A673 (cell line): Measurements from ENCODE around the gene EIF2AK3.

Experiments
- CTCF ChIP-seq: fragments of 300-800, 200-600 bp; sonication (generic); conservative IDR thresholded peaks from 2 replicates; pipeline ENCODE4 v1.5.1; 2017; ENCODE audit warnings: low read depth, mild to moderate bottlenecking, antibody characterized with exemption, low read length, moderate library complexity, mixed read lengths
- EZH2 ChIP-seq: fragments of 200-600 bp; sonication (generic); IDR thresholded peaks from 2 replicates; pipeline ENCODE4 v1.6.1; 2017; ENCODE audit warnings: borderline replicate concordance, low read depth, mild to moderate bottlenecking, mixed read lengths, antibody characterized with exemption, low read length; ENCODE audit not compliant: poor library complexity, severe bottlenecking

- no peak for TF ChIP-seq CTCF
- TF ChIP-seq EZH2: no peak
Measured at GRCh38 chr2:88642278-88642677, 15.0 kb upstream of the EIF2AK3 start.
